Measurements from ENCODE around the gene ANKH.

- TF ChIP-seq CTCF (IDR thresholded peaks at IDR 0.05) (no peak), EP300 (IDR thresholded peaks at IDR 0.05) (no peak)
Measured at GRCh38 chr5:14813747-14814146, 57.8 kb downstream of the ANKH start.
